ENCODE results near the gene OR2L13. TPM values are rescaled to one million over a fixed set of nuclear protein-coding genes. Genes with fewer than 3 reads are reported as not detected.
"Not testable (repeated sequence)": the region's sequence is repeated elsewhere in the genome, so short reads cannot be mapped to it uniquely, and the experiment has no call there.

Gene OR2L13
- total RNA-seq, 1 experiment from 2014 or later: not detected

GRCh38 chr1:248065071-248065470 lies 29.9 kb upstream of the OR2L13 start:
- Histone ChIP-seq H3K4me3 (ENCODE audit: low read depth in 2 of 2, low read length in 2 of 2) (no peak overlapping the region), H3K4me1 (ENCODE audit: control insufficient read depth, insufficient read depth, low read length) (no peaks in the 10 kb centered on the region), H3K27me3 (ENCODE audit: control insufficient read depth, insufficient read depth, low read length) (no peaks in the 10 kb centered on the region), H3K36me3 (ENCODE audit: control insufficient read depth, insufficient read depth, low read length) (no peaks in the 10 kb centered on the region), H3K9me3 (ENCODE audit: control insufficient read depth, insufficient read depth, low read depth, low read length) (no peaks in the 10 kb centered on the region), H3K27ac (ENCODE audit: low read length) (no peak overlapping the region)
- CTCF ChIA-PET: no interaction called here
- ATAC-seq (no peak), DNase-seq (ENCODE audit: low read depth, low spot score) (no peak)
- POLR2A ChIA-PET: no interaction called here
- BruUV-seq (replicated peaks): no TSS peak
- intact Hi-C loops (cut with micrococcal nuclease; ENCODE audit: unreplicated experiment) (no loop called here), in situ Hi-C loops (cut with HindIII; ENCODE audit: low pct_unique_long_range_greater_than_20kb, low sequenced_read_pairs) (no loop called here)
- no peak for TF ChIP-seq REST (IDR thresholded peaks at IDR 0.05; ENCODE audit: insufficient read depth in 1 of 2, low read depth in 2 of 2, low read length in 1 of 2)
- TF ChIP-seq SIN3A (IDR thresholded peaks at IDR 0.05; ENCODE audit: borderline replicate concordance, insufficient read depth, low read depth, low read length): no peak
- no peak for TF ChIP-seq CTCF (IDR thresholded peaks at IDR 0.05)
- no peak for TF ChIP-seq POLR2AphosphoS5 (IDR thresholded peaks at IDR 0.05; ENCODE audit: low read depth, low read length)
- no peak for TF ChIP-seq TCF7L2 (IDR thresholded peaks at IDR 0.05; ENCODE audit: low read depth, low read length)

GRCh38 chr1:248065604-248066003 lies 29.4 kb upstream of the OR2L13 start:
- no peak for DNase-seq (ENCODE audit: low read depth, low spot score)
- BruUV-seq (replicated peaks): no TSS peak
- in situ Hi-C loops (cut with HindIII; ENCODE audit: low pct_unique_long_range_greater_than_20kb, low sequenced_read_pairs) (no loop called here), intact Hi-C loops (cut with micrococcal nuclease; ENCODE audit: unreplicated experiment) (no loop called here)
- no peaks in the 10 kb centered on the region for H3K27me3 ChIP-seq (ENCODE audit: control insufficient read depth, insufficient read depth, low read length)
- CTCF ChIA-PET: no interaction called here
- no peak overlapping the region for H3K4me3 ChIP-seq (ENCODE audit: low read depth in 2 of 2, low read length in 2 of 2)
- no peaks in the 10 kb centered on the region for H3K4me1 ChIP-seq (ENCODE audit: control insufficient read depth, insufficient read depth, low read length)
- no peaks in the 10 kb centered on the region for H3K36me3 ChIP-seq (ENCODE audit: control insufficient read depth, insufficient read depth, low read length)
- ATAC-seq: no peak
- POLR2A ChIA-PET: no interaction called here
- no peak for TF ChIP-seq REST (IDR thresholded peaks at IDR 0.05; ENCODE audit: insufficient read depth in 1 of 2, low read depth in 2 of 2, low read length in 1 of 2)
- TF ChIP-seq TCF7L2 (IDR thresholded peaks at IDR 0.05; ENCODE audit: low read depth, low read length): no peak
- no peak for TF ChIP-seq CTCF (IDR thresholded peaks at IDR 0.05)
- no peak for TF ChIP-seq SIN3A (IDR thresholded peaks at IDR 0.05; ENCODE audit: borderline replicate concordance, insufficient read depth, low read depth, low read length)
- no peak for TF ChIP-seq POLR2AphosphoS5 (IDR thresholded peaks at IDR 0.05; ENCODE audit: low read depth, low read length)
- no peak overlapping the region for H3K27ac ChIP-seq (ENCODE audit: low read length)
- no peaks in the 10 kb centered on the region for H3K9me3 ChIP-seq (ENCODE audit: control insufficient read depth, insufficient read depth, low read depth, low read length)

GRCh38 chr1:248083864-248084263 lies 11.1 kb upstream of the OR2L13 start:
- BruUV-seq (replicated peaks); H3K4me3 ChIP-seq (ENCODE audit: low read depth in 2 of 2, low read length in 2 of 2); DNase-seq (ENCODE audit: low read depth, low spot score); ATAC-seq; H3K27ac ChIP-seq (ENCODE audit: low read length); CTCF ChIA-PET; H3K4me1 ChIP-seq (ENCODE audit: control insufficient read depth, insufficient read depth, low read length); H3K9me3 ChIP-seq (ENCODE audit: control insufficient read depth, insufficient read depth, low read depth, low read length); H3K36me3 ChIP-seq (ENCODE audit: control insufficient read depth, insufficient read depth, low read length); POLR2A ChIA-PET; intact Hi-C loops (cut with micrococcal nuclease; ENCODE audit: unreplicated experiment); H3K27me3 ChIP-seq (ENCODE audit: control insufficient read depth, insufficient read depth, low read length); in situ Hi-C loops (cut with HindIII; ENCODE audit: low pct_unique_long_range_greater_than_20kb, low sequenced_read_pairs): not testable (repeated sequence)

All from Panc1 (cell line).